Thyroid gland (tissue), 4 donors: ENCODE data around the gene BSN.

Experiments used
- CTCF ChIP-seq, 6 experiments: fragments of 200-600 bp in 3 of 6; fragments of 450-650 bp in 3 of 6; sonication (generic) in 3 of 6; IDR thresholded peaks; one replicate each; pipeline ENCODE4 v1.5.1; 2016 to 2019; ENCODE audit warnings: antibody characterized with exemption in 6 of 6, mild to moderate bottlenecking in 2 of 6, inconsistent platforms in 1 of 6, moderate library complexity in 1 of 6
- POLR2A ChIP-seq, 2 donors: fragments of 450-650 bp; IDR thresholded peaks; one replicate each; pipeline ENCODE4 v1.6.1; 2017; ENCODE audit warnings: antibody characterized with exemption in 2 of 2, mild to moderate bottlenecking in 2 of 2, moderate library complexity in 1 of 2

GRCh38 chr3:49617390-49618013 is 63.2 kb downstream of the BSN start:
- TF ChIP-seq CTCF (IDR thresholded peaks at IDR 0.05) (no peak), POLR2A (IDR thresholded peaks at IDR 0.05) (no peak)
